HG03135 (cell line): ENCODE measurements around the gene DEF6.
A peak's percentile ranks its signal among the peaks of the same experiment; 100 is the strongest.

Experiments used
- ATAC-seq: cut with Tn5 transposase; IDR thresholded peaks from one replicate; pipeline ENCODE4 v1.9.1; 2021; ENCODE audit warnings: mild to moderate bottlenecking, moderate library complexity; ENCODE audit not compliant: unreplicated experiment

DEF6 gene

GRCh38 chr6:35342258-35343091 is 44.9 kb downstream of the DEF6 start, which contains the start of gene PPARD:
PPARD (plus strand) TSS chr6:35342558; CDS start chr6:35411088, 68,530 bp downstream.
- peak; percentile 98 for ATAC-seq

DNA sequence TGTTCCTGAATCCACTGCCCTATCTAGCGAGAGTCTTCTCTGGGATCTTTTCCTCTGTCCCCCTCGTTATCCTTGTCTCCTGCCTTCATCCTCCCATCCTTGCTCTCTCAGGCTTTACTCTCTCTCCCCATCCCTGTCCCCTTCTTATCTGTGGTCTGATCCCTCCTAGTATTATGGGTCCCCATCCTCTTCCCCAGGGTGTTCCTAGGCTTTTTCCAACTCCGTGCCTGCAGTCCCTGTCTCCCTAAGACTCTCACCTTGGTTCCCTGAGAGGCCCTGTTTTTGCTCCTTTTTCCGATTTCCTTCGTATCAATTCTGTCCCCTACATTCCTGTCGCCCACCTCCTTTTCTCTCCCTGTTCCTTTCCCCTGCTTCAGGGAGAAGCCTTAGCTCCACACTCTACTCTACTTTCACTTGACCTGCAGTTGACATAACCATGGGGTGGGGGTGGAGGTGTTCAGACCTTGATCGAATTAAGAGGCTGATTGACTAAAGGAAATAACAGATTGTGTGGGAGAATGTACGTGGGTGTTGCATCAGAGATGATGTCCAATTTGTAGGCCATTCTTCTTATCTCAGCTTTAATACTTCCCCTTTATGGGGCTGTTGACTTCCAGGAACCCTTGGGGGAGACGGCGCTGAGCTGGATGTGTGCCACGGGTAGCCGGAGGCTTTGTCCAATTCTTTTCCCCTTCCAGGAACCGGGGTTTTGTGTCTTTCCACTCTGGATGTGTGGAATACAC is 45.6 kb downstream of the DEF6 start:
- no peak for ATAC-seq

- ATAC-seq: no peak
Measured at GRCh38 chr6:35343835-35344550, 46.4 kb downstream of the DEF6 start.

GRCh38 chr6:35351422-35351821 is 53.8 kb downstream of the DEF6 start:
- ATAC-seq: no peak

GRCh38 chr6:35352735-35353134 is 55.1 kb downstream of the DEF6 start:
- ATAC-seq: no peak

DNA sequence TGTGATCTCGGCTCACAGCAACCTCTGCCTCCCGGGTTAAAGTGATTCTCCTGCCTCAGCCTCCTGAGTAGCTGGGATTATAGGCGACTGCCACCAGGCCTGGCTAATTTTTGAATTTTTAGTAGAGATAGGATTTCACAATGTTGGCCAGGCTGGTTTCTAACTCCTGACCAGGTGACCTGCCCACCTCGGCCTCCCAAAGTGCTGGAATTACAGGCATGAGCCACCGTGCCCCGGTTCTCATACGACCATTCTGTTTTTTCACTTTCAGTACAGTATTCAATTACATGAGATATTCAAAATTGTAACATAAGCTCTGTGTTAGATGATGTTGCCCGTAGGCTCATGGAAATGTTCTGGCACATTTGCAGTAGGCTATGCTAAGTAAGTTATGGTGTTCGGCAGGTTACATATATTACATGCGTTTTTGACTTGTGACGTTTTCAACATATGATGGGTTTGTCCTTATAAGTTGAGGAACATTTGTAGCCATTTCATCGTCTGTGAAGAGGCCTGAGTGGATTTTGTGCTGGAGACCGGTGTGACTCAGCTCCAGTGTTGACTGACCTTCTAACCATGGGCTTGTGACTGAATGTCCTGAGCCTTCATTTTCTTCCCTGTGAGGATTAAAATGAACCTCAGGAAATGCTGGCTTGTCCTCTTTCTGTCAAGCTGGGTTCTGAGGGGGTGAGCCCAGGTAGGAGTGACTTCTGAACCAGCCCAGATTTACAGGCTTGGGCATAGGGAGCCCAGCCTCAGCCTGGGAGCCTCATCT is 56.9 kb downstream of the DEF6 start:
- ATAC-seq: no peak

DNA sequence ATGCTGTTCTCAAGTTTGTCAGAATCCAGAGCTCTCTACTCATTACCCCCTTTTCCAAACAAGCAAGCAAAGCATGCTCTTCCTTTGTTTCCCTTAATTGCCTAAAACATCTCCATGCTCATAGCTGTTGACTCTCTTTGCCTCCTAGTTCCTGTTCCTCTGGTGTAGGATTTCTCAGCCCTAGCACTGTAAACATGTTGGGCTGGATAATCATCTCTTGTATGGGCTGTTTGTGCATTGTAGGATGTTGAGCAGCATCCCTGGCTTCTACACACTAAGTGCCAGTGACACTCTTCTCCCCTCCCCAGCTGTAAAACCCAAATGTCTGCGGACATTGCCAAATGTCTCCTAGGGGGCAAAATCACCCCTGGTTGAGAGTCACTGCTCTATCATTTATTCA is 58.8 kb downstream of the DEF6 start:
- no peak for ATAC-seq

- ATAC-seq: no peak
Measured at GRCh38 chr6:35357677-35358076, 60.1 kb downstream of the DEF6 start.

- ATAC-seq: no peak
Measured at GRCh38 chr6:35358086-35358485, 60.5 kb downstream of the DEF6 start.

DNA sequence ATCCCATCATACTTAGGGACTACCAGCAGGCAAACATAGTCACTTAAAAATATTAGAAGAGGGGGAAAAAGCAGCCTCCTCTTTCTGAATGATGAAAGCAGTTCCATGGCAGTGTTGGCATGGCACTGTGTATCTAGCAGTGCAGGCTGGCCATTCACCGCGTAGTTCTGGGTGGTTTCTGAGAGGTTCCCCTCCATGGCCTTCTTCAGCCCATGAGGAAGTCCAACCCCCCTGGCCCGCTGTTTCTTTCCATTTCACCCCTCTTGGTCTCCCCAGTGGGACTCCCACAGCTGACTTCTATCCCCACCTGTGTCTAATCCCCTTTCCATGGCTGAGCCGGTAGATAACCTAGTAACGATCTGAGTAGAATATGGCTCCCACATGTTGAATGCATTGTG is 61.7 kb downstream of the DEF6 start:
- ATAC-seq: no peak

DNA sequence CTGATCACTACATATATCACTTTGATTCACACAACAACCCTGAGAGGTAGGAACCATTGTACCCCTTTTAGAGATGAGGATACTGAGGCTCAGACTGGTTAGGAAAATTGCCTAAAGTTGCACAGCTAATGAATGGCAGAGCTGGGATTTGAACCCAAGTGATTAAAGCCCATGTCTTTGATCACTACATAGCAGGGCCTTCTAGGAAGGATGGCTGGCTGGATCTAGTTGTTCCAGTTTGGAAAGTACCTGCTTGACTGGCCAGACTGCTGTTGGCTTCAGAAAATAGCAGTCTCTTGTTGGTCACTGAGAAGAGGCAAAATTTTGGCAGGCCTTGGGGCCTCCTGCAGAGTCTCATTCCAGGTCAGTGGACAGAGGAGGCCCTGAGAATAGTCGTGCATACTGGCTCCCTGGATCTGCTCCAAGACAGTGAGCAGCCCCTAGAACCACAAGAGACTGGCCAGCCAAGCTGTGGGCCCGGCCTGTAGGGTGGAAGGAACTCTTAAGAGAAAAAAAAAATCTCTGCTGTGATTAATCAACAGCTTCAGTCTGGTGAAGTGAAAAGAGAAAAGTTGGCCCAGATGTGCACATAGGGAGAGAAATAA is 62.2 kb downstream of the DEF6 start:
- no peak for ATAC-seq

GRCh38 chr6:35360349-35361138 is 62.9 kb downstream of the DEF6 start:
- no peak for ATAC-seq

DNA sequence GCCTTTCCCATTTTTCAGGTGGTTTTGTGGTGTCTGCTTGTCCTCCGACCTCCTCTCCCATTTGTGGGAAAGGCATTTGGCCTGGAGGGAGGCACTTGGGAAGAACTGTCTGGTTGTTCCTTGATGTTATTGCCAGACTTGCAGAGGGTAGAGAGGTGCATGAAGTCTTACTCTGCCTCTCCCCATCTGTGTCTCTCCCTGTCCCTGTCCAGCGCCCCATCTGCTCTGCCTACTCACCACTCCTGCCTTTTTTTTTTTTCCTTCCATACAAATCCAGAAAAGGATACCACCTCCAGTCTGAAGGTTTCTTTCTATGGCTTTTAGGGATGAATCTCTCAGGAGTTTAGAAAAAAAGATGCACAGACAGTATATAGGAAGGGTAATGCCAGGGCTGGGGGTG is 64.6 kb downstream of the DEF6 start:
- no peak for ATAC-seq

DNA sequence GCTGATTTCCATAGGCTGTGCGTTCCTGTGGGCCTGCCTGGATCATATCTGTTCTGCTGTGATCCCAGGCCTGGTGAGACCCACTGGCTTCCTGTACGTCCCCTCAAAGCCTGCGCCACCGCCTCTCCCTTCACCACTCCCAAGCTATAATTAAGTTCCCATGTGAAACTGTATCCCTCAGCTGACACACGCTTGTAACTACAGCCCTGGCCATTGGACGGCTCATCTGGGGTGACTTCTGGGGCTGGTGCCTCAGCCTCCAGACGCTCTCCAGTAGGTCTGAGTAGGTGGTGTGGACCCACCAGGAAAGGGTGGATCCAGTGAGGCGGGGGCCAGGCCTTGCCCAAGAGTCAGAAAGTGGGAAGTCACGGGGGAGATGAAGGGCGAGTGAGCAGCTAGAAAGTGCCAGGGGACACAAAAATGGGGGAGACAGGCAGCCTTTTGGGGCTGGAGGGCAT is 65.7 kb downstream of the DEF6 start:
- ATAC-seq: no peak

DNA sequence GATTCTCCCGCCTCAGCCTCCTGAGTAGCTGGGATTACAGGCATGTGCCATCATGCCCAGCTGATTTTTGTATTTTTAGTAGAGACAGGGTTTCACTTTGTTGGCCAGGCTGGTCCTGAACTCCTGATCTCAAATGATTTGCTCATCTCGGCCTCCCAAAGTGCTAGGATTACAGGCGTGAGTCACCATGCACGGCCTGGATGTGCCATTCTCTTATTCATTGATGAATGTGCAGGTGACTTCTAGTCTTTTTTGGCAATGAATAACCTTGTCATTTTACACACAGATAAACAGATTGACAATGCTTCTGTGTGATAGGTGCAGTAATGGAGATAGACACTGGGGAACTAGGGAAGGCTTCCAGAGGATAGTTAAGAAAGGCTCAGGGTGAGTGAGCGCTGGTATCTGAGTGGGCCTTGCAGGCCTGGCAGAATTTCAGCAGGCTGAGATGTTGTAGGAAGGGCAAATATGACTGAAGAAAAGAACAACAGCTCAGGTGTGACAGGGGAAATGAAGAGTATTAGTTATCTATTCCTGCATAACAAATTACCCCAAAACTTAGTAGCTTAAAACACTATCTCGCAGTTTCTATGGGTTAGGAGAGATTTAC is 68.1 kb downstream of the DEF6 start:
- ATAC-seq: no peak

- no peak for ATAC-seq
Measured at GRCh38 chr6:35366204-35366596, 68.6 kb downstream of the DEF6 start.

- ATAC-seq: no peak
Measured at GRCh38 chr6:35367646-35368037, 70.0 kb downstream of the DEF6 start.

DNA sequence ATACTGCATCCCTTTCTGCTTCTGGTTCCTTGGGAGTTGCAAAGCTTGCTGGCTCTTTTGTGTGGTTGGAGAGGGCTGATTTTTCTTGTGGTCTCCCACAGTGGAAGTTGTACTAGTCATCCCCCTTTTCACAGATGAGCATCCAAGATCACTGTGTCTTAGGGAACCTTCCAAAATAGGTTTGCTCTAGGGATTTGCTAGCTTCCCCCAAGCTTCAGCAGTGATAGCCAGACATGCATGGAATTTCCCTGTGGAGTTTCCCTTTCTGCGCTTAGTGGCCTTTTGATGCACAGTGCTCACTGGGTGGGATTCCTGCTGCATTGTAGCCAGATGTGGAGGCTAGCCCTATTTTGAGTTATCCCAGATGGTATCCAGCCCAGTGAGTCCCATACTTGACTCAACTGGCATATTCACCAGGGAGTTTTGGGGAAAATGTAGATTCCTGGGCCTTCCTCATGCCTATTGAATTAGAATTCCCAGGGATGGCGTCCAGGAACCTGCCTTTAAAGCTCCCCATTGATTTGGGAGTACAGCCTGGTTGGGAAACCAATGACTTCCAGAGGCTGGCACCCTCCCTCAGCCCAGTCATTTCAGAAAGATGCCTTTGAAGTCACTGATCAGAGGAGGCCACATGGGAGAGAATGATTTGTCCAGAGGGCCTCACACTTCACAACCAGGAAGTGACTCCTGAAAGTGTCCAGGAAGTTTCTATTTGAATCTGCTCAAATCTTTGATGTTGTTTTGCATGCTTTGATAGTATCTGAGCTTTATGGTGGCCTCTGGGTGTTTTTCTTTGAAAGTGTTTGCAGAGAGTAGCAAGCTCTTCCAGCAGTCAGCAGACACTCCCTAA is 70.6 kb downstream of the DEF6 start:
- no peak for ATAC-seq
